ENCODE measurements around the gene TUBB. TPM values are rescaled to one million over a fixed set of nuclear protein-coding genes. Genes with fewer than 3 reads are reported as not detected.
A peak's percentile ranks its signal among the peaks of the same experiment; 100 is the strongest.

TUBB gene
- total and polyA plus RNA-seq, 4 donors = 115 to 533 (median 210) TPM

GRCh38 chr6:30689985-30690384 is 30.2 kb upstream of the TUBB start:
- Histone ChIP-seq H3K36me3 (ENCODE audit: control insufficient read depth in 4 of 4, insufficient read depth in 3 of 4, low read depth in 1 of 4, low read length in 3 of 4) (no peaks in the 10 kb centered on the region), H3K27ac (ENCODE audit: low read depth in 1 of 2, low read length in 2 of 2) (peak overlapping the region; percentile 69 to 79), H3K9me3 (ENCODE audit: control insufficient read depth in 4 of 4, low read length in 3 of 4) (no peaks in the 10 kb centered on the region), H3K4me3 (ENCODE audit: low read depth in 1 of 3, low read length in 3 of 3) (no peak overlapping the region), H3K4me1 (ENCODE audit: control insufficient read depth in 4 of 4, insufficient read depth in 4 of 4, low read length in 3 of 4) (peaks cover 17 to 54% (median 42%) of the 10 kb centered on the region in 4 donors), H3K27me3 (ENCODE audit: control insufficient read depth in 4 of 4, insufficient read depth in 4 of 4, low read length in 3 of 4) (no peaks in the 10 kb centered on the region), H3K9ac (ENCODE audit: low read depth in 1 of 2, low read length in 2 of 2) (no peak overlapping the region)
- 65% methylated on average over 4 of the region's 4 CpGs for WGBS
- TF ChIP-seq RXRA (IDR thresholded peaks at IDR 0.05) (no peak), REST (IDR thresholded peaks at IDR 0.05) (no peak), RAD21 (IDR thresholded peaks at IDR 0.05) (no peak), JUND (IDR thresholded peaks at IDR 0.05) (no peak), CTCF (IDR thresholded peaks at IDR 0.05; ENCODE audit: low read depth, low read length, missing input control) (no peak), NR2F2 (IDR thresholded peaks at IDR 0.05) (no peak), MAX (IDR thresholded peaks at IDR 0.05) (no peak), SP1 (IDR thresholded peaks at IDR 0.05) (no peak), ATF3 (IDR thresholded peaks at IDR 0.05) (no peak), FOXA1 (IDR thresholded peaks at IDR 0.05) (no peak), FOXA2 (IDR thresholded peaks at IDR 0.05) (no peak), YY1 (IDR thresholded peaks at IDR 0.05) (no peak), EGR1 (IDR thresholded peaks at IDR 0.05; ENCODE audit: low read depth in 2 of 2) (no peak), HNF4A (conservative IDR thresholded peaks at IDR 0.05) (no peak)
- DNase-seq (ENCODE audit: low spot score) = no peak

GRCh38 chr6:30690403-30691207 is 29.5 kb upstream of the TUBB start, which contains the start of gene NRM:
Gene NRM, minus strand, starts transcription at chr6:30690984. Its CDS starts 10 bp downstream, at chr6:30690974.
- H3K4me1 ChIP-seq (ENCODE audit: control insufficient read depth in 4 of 4, insufficient read depth in 4 of 4, low read length in 3 of 4) = peaks cover 11 to 54% (median 41%) of the 10 kb centered on the region in 4 donors
- peak; percentile 86 for DNase-seq (ENCODE audit: low spot score)
- WGBS = 3% methylated on average over 40 of the region's 40 CpGs
- peak within 1 kb of the TSS; percentile 59 to 78 (median 77) for H3K4me3 ChIP-seq (ENCODE audit: low read depth in 1 of 3, low read length in 3 of 3)
- peak within 1 kb of the TSS; percentile 69 to 79 for H3K27ac ChIP-seq (ENCODE audit: low read depth in 1 of 2, low read length in 2 of 2)
- H3K27me3 ChIP-seq (ENCODE audit: control insufficient read depth in 4 of 4, insufficient read depth in 4 of 4, low read length in 3 of 4) = no peaks in the 10 kb centered on the region
- peak within 1 kb of the TSS in 1 of 2 donors; percentile 61 for H3K9ac ChIP-seq (ENCODE audit: low read depth in 1 of 2, low read length in 2 of 2)
- no peaks in the 10 kb centered on the region for H3K9me3 ChIP-seq (ENCODE audit: control insufficient read depth in 4 of 4, low read length in 3 of 4)
- no peaks in the 10 kb centered on the region for H3K36me3 ChIP-seq (ENCODE audit: control insufficient read depth in 4 of 4, insufficient read depth in 3 of 4, low read depth in 1 of 4, low read length in 3 of 4)
- TF ChIP-seq NR2F2 (IDR thresholded peaks at IDR 0.05) (peak; percentile 24), SP1 (IDR thresholded peaks at IDR 0.05) (peak; percentile 63), ATF3 (IDR thresholded peaks at IDR 0.05) (no peak), HNF4G (IDR thresholded peaks at IDR 0.05) (no peak), ZBTB33 (IDR thresholded peaks at IDR 0.05) (no peak), YY1 (IDR thresholded peaks at IDR 0.05) (no peak), HNF4A (conservative IDR thresholded peaks at IDR 0.05) (no peak), CTCF (IDR thresholded peaks at IDR 0.05; ENCODE audit: low read depth, low read length, missing input control) (no peak), FOXA1 (IDR thresholded peaks at IDR 0.05) (no peak), RAD21 (IDR thresholded peaks at IDR 0.05) (peak in 1 of 2 donors; percentile 36), GABPA (IDR thresholded peaks at IDR 0.05 in 1 of 2, conservative IDR thresholded peaks at IDR 0.05 in 1 of 2) (peak; percentile 49 to 63), TAF1 (conservative IDR thresholded peaks at IDR 0.05) (no peak), RXRA (IDR thresholded peaks at IDR 0.05) (no peak)
